Brain microvascular endothelial cell (primary cell): ENCODE data around the gene LAMA5.

Experiments used
- DNase-seq: peaks from one replicate; pipeline ENCODE4 v3.0.0-alpha.2; 2020
- H3K27ac ChIP-seq: fragments of 250-450 bp; sonication (Bioruptor Pico); 2 replicates; pipeline ENCODE4 v1.5.1; 2020; ENCODE audit warnings: mild to moderate bottlenecking, moderate library complexity
- H3K27me3 ChIP-seq: fragments of 250-450 bp; sonication (Bioruptor Pico); replicated peaks from 2 replicates; pipeline ENCODE4 v1.5.1; 2020; ENCODE audit warnings: mild to moderate bottlenecking
- H3K36me3 ChIP-seq: fragments of 250-450 bp; sonication (Bioruptor Pico); replicated peaks from 2 replicates; pipeline ENCODE4 v1.5.1; 2020; ENCODE audit warnings: mild to moderate bottlenecking
- H3K4me3 ChIP-seq: 2 replicates; pipeline ENCODE4 v1.5.1; 2011; ENCODE audit warnings: low read depth, mild to moderate bottlenecking, control low read depth, low read length, moderate library complexity
- CTCF ChIP-seq: IDR thresholded peaks from 2 replicates; pipeline ENCODE4 v1.5.1; 2011; ENCODE audit warnings: low read depth, mild to moderate bottlenecking, moderate library complexity, low read length, control low read depth, inconsistent platforms; ENCODE audit errors: missing control alignments
- in situ Hi-C: cut with HindIII; loops from 2 replicates; pipeline ENCODE4 v1.10.0; 2017; ENCODE audit warnings: low sequenced_read_pairs, low pct_ligation_motif_present

The LAMA5 gene

GRCh38 chr20:62350629-62351422 lies 16.3 kb downstream of the LAMA5 start:
- H3K27me3 ChIP-seq = no peaks in the 10 kb centered on the region
- in situ Hi-C loops = no loop called here
- peaks cover 54% of the 10 kb centered on the region for H3K36me3 ChIP-seq
- no peak overlapping the region for H3K27ac ChIP-seq
- TF ChIP-seq CTCF = no peak
- H3K4me3 ChIP-seq = no peak overlapping the region
- no peak for DNase-seq

GRCh38 chr20:62350098-62350628 lies 16.9 kb downstream of the LAMA5 start:
- no peak for TF ChIP-seq CTCF
- DNase-seq = no peak
- Histone ChIP-seq H3K27me3 (no peaks in the 10 kb centered on the region), H3K27ac (no peak overlapping the region), H3K36me3 (peaks cover 60% of the 10 kb centered on the region), H3K4me3 (no peak overlapping the region)
- in situ Hi-C loops = no loop called here

- no peak for DNase-seq
- in situ Hi-C loops = no loop called here
- no peak for TF ChIP-seq CTCF
- Histone ChIP-seq H3K36me3 (peaks cover 60% of the 10 kb centered on the region), H3K27me3 (no peaks in the 10 kb centered on the region), H3K27ac (no peak overlapping the region), H3K4me3 (no peak overlapping the region)
Observed at GRCh38 chr20:62349556-62350097, 17.5 kb downstream of the LAMA5 start.

- Histone ChIP-seq H3K27me3 (no peaks in the 10 kb centered on the region), H3K27ac (no peak overlapping the region), H3K4me3 (no peak overlapping the region), H3K36me3 (peaks cover 60% of the 10 kb centered on the region)
- no peak for TF ChIP-seq CTCF
- DNase-seq = no peak
- in situ Hi-C loops = no loop called here
Observed at GRCh38 chr20:62348604-62349003, 18.5 kb downstream of the LAMA5 start.

- in situ Hi-C loops = no loop called here
- Histone ChIP-seq H3K4me3 (no peak overlapping the region), H3K27ac (no peak overlapping the region), H3K27me3 (no peaks in the 10 kb centered on the region), H3K36me3 (peaks cover 56% of the 10 kb centered on the region)
- no peak for TF ChIP-seq CTCF
- DNase-seq = no peak
Observed at GRCh38 chr20:62347445-62347844, 19.7 kb downstream of the LAMA5 start.

- Histone ChIP-seq H3K27ac (no peak overlapping the region), H3K27me3 (no peaks in the 10 kb centered on the region), H3K4me3 (no peak overlapping the region), H3K36me3 (peaks cover 55% of the 10 kb centered on the region)
- DNase-seq = no peak
- in situ Hi-C loops = no loop called here
- no peak for TF ChIP-seq CTCF
Observed at GRCh38 chr20:62347151-62347404, 20.0 kb downstream of the LAMA5 start.
